Body of pancreas (tissue), 4 donors: ENCODE measurements around the gene THPO. TPM values are rescaled to one million over a fixed set of nuclear protein-coding genes. Genes with fewer than 3 reads are reported as not detected.

ENCODE experiments used
- ATAC-seq: fragments of 150-250 bp; one replicate; pipeline ENCODE4 v1.9.1; 2016
- DNase-seq, 4 donors: peaks; one replicate each; pipeline ENCODE4 v3.0.0-alpha.2; 2019
- H3K27ac ChIP-seq, 4 donors: fragments of 200-600 bp; sonication (generic); 1 replicate in 3 of 4; 2 replicates in 1 of 4; pipeline versions ENCODE4 v1.5.1 to v1.6.1; 2016 to 2019; ENCODE audit warnings: mild to moderate bottlenecking in 1 of 4, mixed read lengths in 1 of 4, moderate library complexity in 1 of 4
- H3K27me3 ChIP-seq, 2 donors: fragments of 200-600 bp; sonication (generic); one replicate each; pipeline ENCODE4 v1.6.0; 2016; ENCODE audit warnings: mild to moderate bottlenecking in 1 of 2
- H3K36me3 ChIP-seq, 2 donors: fragments of 200-600 bp; sonication (generic); replicated peaks in 1 of 2; 2 replicates each; pipeline ENCODE4 v1.5.1; 2016; ENCODE audit warnings: low read depth in 2 of 2; ENCODE audit not compliant: insufficient read depth in 1 of 2
- H3K4me1 ChIP-seq: fragments of 200-600 bp; sonication (generic); one replicate; pipeline ENCODE4 v1.6.0; 2016
- H3K4me3 ChIP-seq, 2 donors: fragments of 200-600 bp; sonication (generic); 1 replicate in 1 of 2; 2 replicates in 1 of 2; pipeline ENCODE4 v1.5.1; 2016 to 2019
- H3K9me3 ChIP-seq, 3 donors: fragments of 200-600 bp; sonication (generic); 1 replicate in 2 of 3; 2 replicates in 1 of 3; pipeline ENCODE4 v1.5.1; 2016
- POLR2A ChIP-seq, 3 donors: fragments of 450-650 bp; IDR thresholded peaks; one replicate each; pipeline ENCODE4 v1.6.1; 2016; ENCODE audit warnings: antibody characterized with exemption in 3 of 3, mild to moderate bottlenecking in 2 of 3
- WGBS, 2 donors: methylation state at CpG; one replicate each; pipeline ENCODE4 v1.1.5; 2017; 5-methylcytosine and 5-hydroxymethylcytosine counted together
- intact Hi-C: fragments of 100-400 bp; cut with DNase I; formaldehyde crosslinking; loops from one replicate; pipeline ENCODE4 v1.15.1; 2023
- total RNA-seq, 2 donors: library from RNA; depleted of rRNA; stranded (reverse); fragments of >200 nt; gene quantifications; one replicate each; pipeline ENCODE4 v1.1.0, GENCODE V29; 2016
- TF ChIP-seq, protein P1 (sequence below), 7 experiments: fragments of 450-650 bp in 4 of 7; fragments of 200-600 bp in 3 of 7; sonication (generic) in 3 of 7; IDR thresholded peaks; one replicate each; pipeline ENCODE4 v1.5.1; 2016 to 2019; ENCODE audit warnings: antibody characterized with exemption in 7 of 7

THPO gene
- total RNA-seq, 2 donors from 2014 or later = not detected

DNA sequence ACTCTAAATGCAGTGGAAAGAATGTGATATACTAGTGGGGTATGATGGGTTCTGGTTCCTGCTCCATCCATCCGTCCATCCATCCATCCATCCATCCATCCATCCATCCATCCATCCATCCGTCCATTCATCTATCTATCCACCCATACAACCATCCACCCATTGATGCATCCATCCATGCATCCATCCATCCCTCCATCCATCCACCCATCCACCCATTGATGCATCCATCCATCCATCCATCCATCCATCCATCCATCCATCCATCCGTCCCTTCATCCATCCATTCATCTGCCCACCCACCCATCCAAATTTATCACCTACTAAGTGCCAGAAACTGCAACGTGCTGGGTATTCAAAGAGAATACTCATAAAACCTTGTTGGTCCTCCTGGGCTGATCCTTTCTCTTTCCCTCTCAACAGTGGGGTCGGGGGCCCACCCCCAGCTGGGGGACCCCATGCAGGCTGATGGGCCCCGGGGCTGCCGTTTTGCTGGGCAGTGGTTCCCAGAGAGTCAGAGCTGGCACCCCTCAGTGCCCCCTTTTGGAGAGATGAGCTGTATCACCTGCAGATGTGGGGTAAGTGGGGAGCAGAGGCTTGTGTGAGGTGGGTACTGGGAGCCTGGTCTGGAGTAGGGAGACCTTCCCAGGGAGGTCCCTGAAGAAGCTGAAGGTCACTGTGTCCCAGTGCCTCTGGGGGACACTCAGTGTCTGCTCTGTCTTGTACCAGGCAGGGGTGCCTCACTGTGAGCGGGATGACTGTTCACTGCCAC, 10.3 kb upstream of the THPO start:
- Histone ChIP-seq H3K4me3 (no peak overlapping the region), H3K27ac (no peak overlapping the region), H3K9me3 (no peaks in the 10 kb centered on the region), H3K36me3 (no peaks in the 10 kb centered on the region), H3K4me1 (no peaks in the 10 kb centered on the region), H3K27me3 (no peaks in the 10 kb centered on the region)
- 63 to 76% methylated on average over 6 to 8 of the region's 8 CpGs for WGBS, 2 donors
- DNase-seq (no peak), ATAC-seq (no peak)
- intact Hi-C loops = no loop called here
- no peak for TF ChIP-seq POLR2A (IDR thresholded peaks at IDR 0.05)
- TF ChIP-seq, protein P1, sequence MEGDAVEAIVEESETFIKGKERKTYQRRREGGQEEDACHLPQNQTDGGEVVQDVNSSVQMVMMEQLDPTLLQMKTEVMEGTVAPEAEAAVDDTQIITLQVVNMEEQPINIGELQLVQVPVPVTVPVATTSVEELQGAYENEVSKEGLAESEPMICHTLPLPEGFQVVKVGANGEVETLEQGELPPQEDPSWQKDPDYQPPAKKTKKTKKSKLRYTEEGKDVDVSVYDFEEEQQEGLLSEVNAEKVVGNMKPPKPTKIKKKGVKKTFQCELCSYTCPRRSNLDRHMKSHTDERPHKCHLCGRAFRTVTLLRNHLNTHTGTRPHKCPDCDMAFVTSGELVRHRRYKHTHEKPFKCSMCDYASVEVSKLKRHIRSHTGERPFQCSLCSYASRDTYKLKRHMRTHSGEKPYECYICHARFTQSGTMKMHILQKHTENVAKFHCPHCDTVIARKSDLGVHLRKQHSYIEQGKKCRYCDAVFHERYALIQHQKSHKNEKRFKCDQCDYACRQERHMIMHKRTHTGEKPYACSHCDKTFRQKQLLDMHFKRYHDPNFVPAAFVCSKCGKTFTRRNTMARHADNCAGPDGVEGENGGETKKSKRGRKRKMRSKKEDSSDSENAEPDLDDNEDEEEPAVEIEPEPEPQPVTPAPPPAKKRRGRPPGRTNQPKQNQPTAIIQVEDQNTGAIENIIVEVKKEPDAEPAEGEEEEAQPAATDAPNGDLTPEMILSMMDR (IDR thresholded peaks at IDR 0.05) = no peak

DNA sequence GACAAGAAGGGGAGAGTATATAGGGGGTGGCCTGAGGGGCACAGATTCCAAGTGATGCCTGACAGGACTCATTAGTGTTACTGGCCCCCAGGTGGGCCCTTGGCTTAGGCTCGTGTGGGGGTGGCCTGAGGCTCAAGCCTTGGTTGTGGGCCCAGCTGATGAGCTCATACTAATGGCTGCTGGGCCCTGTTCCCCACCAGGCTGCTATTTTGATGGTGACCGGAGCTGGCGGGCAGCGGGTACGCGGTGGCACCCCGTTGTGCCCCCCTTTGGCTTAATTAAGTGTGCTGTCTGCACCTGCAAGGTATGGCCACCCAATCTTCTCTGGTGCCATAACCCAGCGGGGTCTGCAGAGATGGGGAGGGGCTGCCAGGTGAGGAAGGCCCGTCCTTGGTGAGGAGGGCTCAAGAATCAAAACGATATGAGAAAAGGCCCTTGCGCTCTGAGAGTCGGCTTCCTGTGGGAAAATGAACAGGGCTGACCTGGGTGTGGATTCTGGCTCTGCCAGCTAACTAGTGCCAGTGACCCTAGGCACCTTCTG, 9.2 kb upstream of the THPO start:
- Histone ChIP-seq H3K4me1 (no peaks in the 10 kb centered on the region), H3K27me3 (no peaks in the 10 kb centered on the region), H3K27ac (no peak overlapping the region), H3K9me3 (no peaks in the 10 kb centered on the region), H3K4me3 (no peak overlapping the region), H3K36me3 (no peaks in the 10 kb centered on the region)
- TF ChIP-seq, protein P1 (IDR thresholded peaks at IDR 0.05) = no peak
- no peak for TF ChIP-seq POLR2A (IDR thresholded peaks at IDR 0.05)
- DNase-seq (no peak), ATAC-seq (no peak)
- 89 to 93% methylated on average over 10 to 11 of the region's 12 CpGs for WGBS, 2 donors
- intact Hi-C loops = no loop called here

DNA sequence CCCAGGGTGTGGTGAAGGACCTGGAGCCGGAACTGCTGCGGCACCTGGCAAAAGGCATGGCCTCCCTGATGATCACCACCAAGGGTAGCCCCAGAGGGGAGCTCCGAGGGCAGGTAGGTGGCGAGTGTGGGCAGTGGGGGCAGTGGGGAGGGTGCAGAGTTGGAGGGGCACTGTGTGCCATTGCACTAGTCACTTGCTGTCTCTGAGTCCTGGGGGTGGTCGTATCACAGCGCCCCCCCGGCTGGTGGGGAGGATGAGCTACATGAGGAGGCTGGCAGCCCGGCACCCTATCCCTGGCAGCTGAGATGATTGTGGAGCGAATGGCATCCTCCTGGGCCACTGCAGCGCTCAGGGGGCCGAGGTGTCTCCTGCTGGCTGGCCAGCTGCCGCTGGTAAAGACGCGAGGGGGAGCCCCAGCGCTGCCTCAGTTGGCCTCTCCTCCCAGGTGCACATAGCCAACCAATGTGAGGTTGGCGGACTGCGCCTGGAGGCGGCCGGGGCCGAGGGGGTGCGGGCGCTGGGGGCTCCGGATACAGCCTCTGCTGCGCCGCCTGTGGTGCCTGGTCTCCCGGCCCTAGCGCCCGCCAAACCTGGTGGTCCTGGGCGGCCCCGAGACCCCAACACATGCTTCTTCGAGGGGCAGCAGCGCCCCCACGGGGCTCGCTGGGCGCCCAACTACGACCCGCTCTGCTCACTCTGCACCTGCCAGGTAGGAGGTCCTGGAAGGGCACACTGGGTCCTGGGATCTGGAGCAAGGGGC, 8.2 kb upstream of the THPO start:
- no peak for DNase-seq
- TF ChIP-seq, protein P1 (IDR thresholded peaks at IDR 0.05) = no peak
- TF ChIP-seq POLR2A (IDR thresholded peaks at IDR 0.05) = no peak
- Histone ChIP-seq H3K27me3 (no peaks in the 10 kb centered on the region), H3K9me3 (no peaks in the 10 kb centered on the region), H3K4me1 (peaks cover 7% of the 10 kb centered on the region), H3K36me3 (no peaks in the 10 kb centered on the region), H3K27ac (no peak overlapping the region), H3K4me3 (no peak overlapping the region)
- ATAC-seq = no peak
- 75 to 93% methylated on average over 3 to 32 of the region's 37 CpGs for WGBS, 2 donors
- intact Hi-C loops = no loop called here

DNA sequence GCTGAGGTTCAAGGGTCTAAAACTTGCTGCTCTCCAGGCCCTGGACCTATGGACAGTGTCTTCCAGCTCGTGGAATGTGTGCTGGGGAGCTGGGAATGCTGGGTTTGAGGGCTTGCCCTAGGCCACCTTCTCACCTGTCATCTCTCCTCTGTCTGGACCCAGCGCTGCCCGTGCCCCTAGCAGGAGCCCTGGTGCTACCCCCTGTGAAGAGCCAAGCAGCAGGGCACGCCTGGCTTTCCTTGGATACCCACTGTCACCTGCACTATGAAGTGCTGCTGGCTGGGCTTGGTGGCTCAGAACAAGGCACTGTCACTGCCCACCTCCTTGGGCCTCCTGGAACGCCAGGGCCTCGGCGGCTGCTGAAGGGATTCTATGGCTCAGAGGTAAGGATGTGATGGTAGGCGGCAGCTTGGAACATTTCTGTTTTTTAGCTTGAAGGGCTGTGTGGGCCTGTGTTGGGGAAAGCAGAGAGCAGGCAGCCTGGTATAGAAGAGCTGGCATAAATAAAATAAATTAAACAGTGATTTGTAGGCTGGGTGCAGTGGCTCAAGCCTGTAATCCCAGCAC, 6.9 kb upstream of the THPO start:
- no peaks in the 10 kb centered on the region for H3K27me3 ChIP-seq
- TF ChIP-seq POLR2A (IDR thresholded peaks at IDR 0.05) = no peak
- TF ChIP-seq, protein P1 (IDR thresholded peaks at IDR 0.05) = no peak
- H3K27ac ChIP-seq = no peak overlapping the region
- WGBS, 2 donors = 85 to 90% methylated on average over 4 to 8 of the region's 8 CpGs
- intact Hi-C loops = no loop called here
- no peaks in the 10 kb centered on the region for H3K36me3 ChIP-seq
- H3K4me1 ChIP-seq = peaks cover 15% of the 10 kb centered on the region
- H3K9me3 ChIP-seq = no peaks in the 10 kb centered on the region
- no peak overlapping the region for H3K4me3 ChIP-seq
- ATAC-seq (no peak), DNase-seq (no peak)
